K562 (cell line): ENCODE measurements around the gene BRWD1. TPM values are rescaled to one million over a fixed set of nuclear protein-coding genes. Genes with fewer than 3 reads are reported as not detected.

Experiments
- ATAC-seq: fragments of 200-7000 bp; cut with Tn5 transposase; 3 replicates; pipeline ENCODE4 v1.9.1; 2020; ENCODE audit warnings: moderate library complexity
- BruUV-seq: library from RNA; stranded (reverse); fragments of 400-500 nt; replicated peaks from 2 replicates; lab custom pipeline; 2021; lab: Mats Ljungman, UMichigan
- CTCF ChIA-PET: fragments of 300-600 bp; formaldehyde crosslinking; extraction: SDS; loops from one replicate; lab custom pipeline; 2021; ENCODE audit warnings: low intra/inter-chr PET ratio; lab: Yijun Ruan, JAX
- POLR2A ChIA-PET: fragments of 300-600, 350-650 bp; sonication (Branson Sonifier 250); formaldehyde crosslinking; extraction: SDS; loops from one replicate; lab custom pipeline; 2021; ENCODE audit warnings: antibody characterized with exemption, inconsistent platforms; lab: Yijun Ruan, JAX
- DNase-seq, 4 experiments: peaks; one replicate each; pipeline versions ENCODE4 v3.0.0 to v3.0.0-alpha.2; 2011 to 2018; ENCODE audit warnings: low spot score in 3 of 4, mixed read lengths in 3 of 4; ENCODE audit errors: extremely low read depth in 1 of 4
- FAIRE-seq: peaks from 2 replicates; lab custom pipeline; 2011; peaks lifted over from hg19 to GRCh38; lab: Jason Lieb, UNC
- H2AFZ ChIP-seq: 2 replicates; pipeline ENCODE4 v1.6.0; 2011; ENCODE audit warnings: low read depth, low read length, control low read depth, inconsistent platforms
- H3K27ac ChIP-seq: fragments of 200-600 bp; 3 replicates; pipeline ENCODE4 v1.8.0; 2011; ENCODE audit warnings: low read depth, mild to moderate bottlenecking, control low read depth, inconsistent platforms, low read length, moderate library complexity, mixed read lengths; ENCODE audit errors: extremely low read depth
- H3K27me3 ChIP-seq, 2 experiments: fragments of 300-600 bp in 1 of 2; 2 replicates in 1 of 2; 3 replicates in 1 of 2; pipeline versions ENCODE4 v1.6.0 to v1.8.0; 2011; ENCODE audit warnings: inconsistent platforms in 2 of 2, low read length in 2 of 2, mild to moderate bottlenecking in 1 of 2, mixed read lengths in 1 of 2, moderate library complexity in 1 of 2; ENCODE audit not compliant: control insufficient read depth in 2 of 2, insufficient read depth in 2 of 2
- H3K36me3 ChIP-seq: fragments of 300-600 bp; 3 replicates; pipeline ENCODE4 v1.8.0; 2011; ENCODE audit warnings: mild to moderate bottlenecking, low read length, inconsistent platforms; ENCODE audit not compliant: control insufficient read depth, insufficient read depth
- H3K4me1 ChIP-seq, 2 experiments: fragments of 200-600 bp in 1 of 2; replicated peaks in 1 of 2; 2 replicates in 1 of 2; 3 replicates in 1 of 2; pipeline versions ENCODE4 v1.5.1 to v1.8.0; 2011; ENCODE audit warnings: inconsistent platforms in 2 of 2, low read length in 2 of 2, mild to moderate bottlenecking in 1 of 2, mixed read lengths in 1 of 2, moderate library complexity in 1 of 2; ENCODE audit not compliant: control insufficient read depth in 2 of 2, insufficient read depth in 2 of 2
- H3K4me2 ChIP-seq: 2 replicates; pipeline ENCODE4 v1.6.1; 2011; ENCODE audit warnings: low read length, control low read depth, inconsistent platforms, mixed read lengths; ENCODE audit not compliant: insufficient read depth
- H3K4me3 ChIP-seq: fragments of 200-600 bp; sonication (generic), shearing (Covaris generic); 2 replicates; pipeline ENCODE4 v1.5.1; 2016; ENCODE audit warnings: control low read depth, inconsistent platforms
- H3K79me2 ChIP-seq: fragments of 200-600 bp; 3 replicates; pipeline ENCODE4 v1.8.0; 2011; ENCODE audit warnings: low read length, inconsistent platforms; ENCODE audit not compliant: control insufficient read depth, insufficient read depth
- H3K9ac ChIP-seq, 2 experiments: 2 replicates each; pipeline versions ENCODE4 v1.6.0 to v1.6.1; 2011; ENCODE audit warnings: low read depth in 2 of 2, low read length in 2 of 2, control low read depth in 1 of 2, inconsistent platforms in 1 of 2, mild to moderate bottlenecking in 1 of 2, mixed read lengths in 1 of 2; ENCODE audit not compliant: insufficient read depth in 1 of 2
- H3K9me1 ChIP-seq: one replicate; pipeline ENCODE4 v1.6.0; 2011; ENCODE audit warnings: inconsistent platforms, mild to moderate bottlenecking, low read length, moderate library complexity; ENCODE audit not compliant: control insufficient read depth, insufficient read depth
- H3K9me3 ChIP-seq: replicated peaks from 2 replicates; pipeline ENCODE4 v1.5.1; 2011; ENCODE audit warnings: low read depth, low read length, inconsistent platforms; ENCODE audit not compliant: control insufficient read depth, insufficient read depth
- H4K20me1 ChIP-seq: replicated peaks from 2 replicates; pipeline ENCODE4 v1.6.1; 2011; ENCODE audit warnings: low read length, inconsistent platforms, mixed read lengths; ENCODE audit not compliant: control insufficient read depth, insufficient read depth
- CBFA2T2 ChIP-seq: fragments of 450-650 bp; conservative IDR thresholded peaks from 2 replicates; pipeline ENCODE4 v1.6.1; 2017; ENCODE audit warnings: mild to moderate bottlenecking
- CEBPG ChIP-seq, 3 experiments: fragments of 200-800 bp in 1 of 3; sonication (Bioruptor generic) in 1 of 3; sonication (generic) in 1 of 3; formaldehyde crosslinking in 1 of 3; IDR thresholded peaks in 2 of 3; conservative IDR thresholded peaks in 1 of 3; 2 replicates each; pipeline versions ENCODE4 v1.6.1 to v1.8.0; 2016 to 2022; ENCODE audit warnings: missing compliant biosample characterization in 2 of 3, missing genetic modification characterization in 2 of 3, mild to moderate bottlenecking in 1 of 3, missing genetic modification reagents in 1 of 3
- L3MBTL2 ChIP-seq: fragments of 450-650 bp; IDR thresholded peaks from 2 replicates; pipeline ENCODE4 v1.6.1; 2016; ENCODE audit warnings: mild to moderate bottlenecking, moderate library complexity
- SMAD2 ChIP-seq: fragments of 150-350 bp; IDR thresholded peaks from 2 replicates; pipeline ENCODE4 v1.6.1; 2014; ENCODE audit warnings: low read depth, mild to moderate bottlenecking, low read length
- SMC3 ChIP-seq: conservative IDR thresholded peaks from 2 replicates; pipeline ENCODE4 v1.6.1; 2011; ENCODE audit warnings: low read depth, low read length, improper control_type of control experiment; ENCODE audit not compliant: insufficient read depth
- ZBTB26 ChIP-seq: fragments of 450-650 bp; formaldehyde crosslinking; IDR thresholded peaks from 2 replicates; pipeline ENCODE4 v1.4.0; 2022; ENCODE audit warnings: missing genetic modification characterization
- in situ Hi-C: fragments of 300-500 bp; cut with MboI; formaldehyde crosslinking; loops from 4 replicates; pipeline ENCODE4 v1.15.0; 2018; ENCODE audit warnings: inconsistent platforms, mixed read lengths
- intact Hi-C: fragments of 100-400 bp; cut with micrococcal nuclease; formaldehyde crosslinking; loops from 2 replicates; pipeline ENCODE4 v1.14.2; 2022
- polyA plus RNA-seq, 8 experiments: library from polyadenylated mRNA; depleted of rRNA in 4 of 8; stranded (reverse) in 5 of 8; unstranded in 3 of 8; fragments of >200 nt; fragmentation: Nextera tagmentation in 2 of 8; fragmentation: Illumina TruSeq in 1 of 8; extraction: Ambion mirVana in 2 of 8; extraction: Trizol in 1 of 8; gene quantifications; 2 replicates each; pipeline versions ENCODE4 v1.2.1 to v1.2.3, GENCODE V29; 2011 to 2014; ENCODE audit warnings: inconsistent platforms in 1 of 8, missing spikeins in 1 of 8
- total RNA-seq, 7 experiments: library from RNA; depleted of rRNA in 6 of 7; stranded (reverse); fragments of >200 nt in 6 of 7; fragmentation: Illumina TruSeq in 2 of 7; extraction: Trizol in 2 of 7; gene quantifications; 2 replicates each; pipeline versions ENCODE4 v1.2.1 to v1.2.3, GENCODE V29; 2011 to 2021; ENCODE audit warnings: low replicate concordance in 1 of 7
- TF ChIP-seq, protein P1 (sequence below): fragments of 450-650 bp; IDR thresholded peaks from 2 replicates; pipeline ENCODE4 v1.6.1; 2016; ENCODE audit warnings: mild to moderate bottlenecking

The BRWD1 gene
- total and polyA plus RNA-seq, 9 of the 15 experiments (the other 6 are each of a cell fraction or from before 2014, with no cell fraction given): 10.1 to 60.2 (median 34.1) TPM

DNA sequence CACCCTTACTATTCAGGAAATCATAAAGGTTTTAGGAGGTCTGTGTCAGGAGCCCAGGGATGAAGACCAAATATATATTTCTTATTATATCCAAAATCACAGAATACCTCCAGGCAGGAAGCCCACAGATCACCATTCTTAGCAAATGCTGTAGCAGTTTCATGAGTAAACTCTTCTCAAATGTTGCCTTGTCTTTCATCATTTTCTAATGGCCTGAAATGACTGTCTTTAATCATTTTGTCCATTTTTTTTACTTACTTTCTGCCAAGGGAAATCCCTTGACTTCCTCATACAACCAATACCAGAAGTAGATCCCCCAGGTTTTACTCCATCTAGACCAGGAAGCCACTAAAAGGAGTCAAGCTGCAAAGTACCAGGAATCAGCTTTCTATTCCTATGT is 162.6 kb downstream of the BRWD1 start:
- in situ Hi-C loops (no loop called here), intact Hi-C loops (no loop called here)
- Histone ChIP-seq H3K9me1 (no peaks in the 10 kb centered on the region), H3K36me3 (no peaks in the 10 kb centered on the region), H2AFZ (no peak overlapping the region), H3K27me3 (peaks cover 5 to 8% of the 10 kb centered on the region in 2 experiments; a peak in 3 of 5 replicates), H3K79me2 (no peaks in the 10 kb centered on the region), H3K4me1 (no peaks in the 10 kb centered on the region; a peak in 1 of 5 replicates), H3K27ac (no peak overlapping the region), H3K4me3 (no peak overlapping the region), H3K9me3 (no peaks in the 10 kb centered on the region), H3K9ac (no peak overlapping the region), H4K20me1 (no peaks in the 10 kb centered on the region), H3K4me2 (no peak overlapping the region)
- CTCF ChIA-PET: no interaction called here
- POLR2A ChIA-PET: interaction anchor here (1.3 to 2.3 kb wide), 2 partner anchors 9 to 10 kb away, joined by 3 to 8 read pairs; no protein-coding TSS in a partner anchor
- no peak for DNase-seq
- FAIRE-seq: no peak
- no peak for ATAC-seq
- no TSS peak for BruUV-seq
- TF ChIP-seq CEBPG (CRISPR knock-in tag; IDR thresholded peaks at IDR 0.05) (no peak), CEBPG (tag; conservative IDR thresholded peaks at IDR 0.05 in 1 of 2, IDR thresholded peaks at IDR 0.05 in 1 of 2) (peak in 1 of 2 experiments; percentile 90; a peak in 2 of 4 replicates), CBFA2T2 (no peak), SMAD2 (no peak), L3MBTL2 (no peak), SMC3 (no peak), ZBTB26 (CRISPR knock-in tag) (no peak)
- TF ChIP-seq, protein P1, sequence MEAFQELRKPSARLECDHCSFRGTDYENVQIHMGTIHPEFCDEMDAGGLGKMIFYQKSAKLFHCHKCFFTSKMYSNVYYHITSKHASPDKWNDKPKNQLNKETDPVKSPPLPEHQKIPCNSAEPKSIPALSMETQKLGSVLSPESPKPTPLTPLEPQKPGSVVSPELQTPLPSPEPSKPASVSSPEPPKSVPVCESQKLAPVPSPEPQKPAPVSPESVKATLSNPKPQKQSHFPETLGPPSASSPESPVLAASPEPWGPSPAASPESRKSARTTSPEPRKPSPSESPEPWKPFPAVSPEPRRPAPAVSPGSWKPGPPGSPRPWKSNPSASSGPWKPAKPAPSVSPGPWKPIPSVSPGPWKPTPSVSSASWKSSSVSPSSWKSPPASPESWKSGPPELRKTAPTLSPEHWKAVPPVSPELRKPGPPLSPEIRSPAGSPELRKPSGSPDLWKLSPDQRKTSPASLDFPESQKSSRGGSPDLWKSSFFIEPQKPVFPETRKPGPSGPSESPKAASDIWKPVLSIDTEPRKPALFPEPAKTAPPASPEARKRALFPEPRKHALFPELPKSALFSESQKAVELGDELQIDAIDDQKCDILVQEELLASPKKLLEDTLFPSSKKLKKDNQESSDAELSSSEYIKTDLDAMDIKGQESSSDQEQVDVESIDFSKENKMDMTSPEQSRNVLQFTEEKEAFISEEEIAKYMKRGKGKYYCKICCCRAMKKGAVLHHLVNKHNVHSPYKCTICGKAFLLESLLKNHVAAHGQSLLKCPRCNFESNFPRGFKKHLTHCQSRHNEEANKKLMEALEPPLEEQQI: no peak
